Naive B cell (primary cell): ENCODE measurements around the gene TCEAL1. TPM values are rescaled to one million over a fixed set of nuclear protein-coding genes. Genes with fewer than 3 reads are reported as not detected.

Source experiments
- ATAC-seq, 2 donors: fragments of 150-1000 bp; cut with Tn5 transposase; 2 replicates each; pipeline ENCODE4 v1.10.0; 2021; ENCODE audit warnings: low read depth in 2 of 2, mild to moderate bottlenecking in 2 of 2, moderate library complexity in 2 of 2
- DNase-seq: peaks from one replicate; pipeline ENCODE4 v3.0.0; 2022
- H3K27ac Mint-ChIP-seq, 6 donors: one replicate each; pipeline ENCODE4 v1.8.0; 2020 to 2022; ENCODE audit warnings: mild to moderate bottlenecking in 6 of 6, mixed read lengths in 6 of 6, moderate library complexity in 5 of 6, inconsistent platforms in 2 of 6
- H3K27me3 Mint-ChIP-seq, 3 donors: one replicate each; pipeline ENCODE4 v1.8.0; 2021 to 2022; ENCODE audit warnings: mixed read lengths in 3 of 3, mild to moderate bottlenecking in 1 of 3
- H3K36me3 Mint-ChIP-seq, 2 donors: one replicate each; pipeline ENCODE4 v1.8.0; 2020 to 2022; ENCODE audit warnings: mixed read lengths in 2 of 2, inconsistent platforms in 1 of 2, mild to moderate bottlenecking in 1 of 2
- H3K4me1 Mint-ChIP-seq, 3 donors: one replicate each; pipeline ENCODE4 v1.8.0; 2020 to 2022; ENCODE audit warnings: mixed read lengths in 3 of 3, inconsistent platforms in 1 of 3, mild to moderate bottlenecking in 1 of 3, moderate library complexity in 1 of 3
- H3K4me3 Mint-ChIP-seq, 8 donors: one replicate each; pipeline ENCODE4 v1.8.0; 2020 to 2022; ENCODE audit warnings: mild to moderate bottlenecking in 8 of 8, mixed read lengths in 8 of 8, moderate library complexity in 8 of 8, inconsistent platforms in 2 of 8
- H3K9me3 Mint-ChIP-seq, 7 donors: one replicate each; pipeline ENCODE4 v1.8.0; 2020 to 2022; ENCODE audit warnings: mixed read lengths in 7 of 7, mild to moderate bottlenecking in 5 of 7, inconsistent platforms in 2 of 7, moderate library complexity in 1 of 7
- polyA plus RNA-seq, 6 donors: library from polyadenylated mRNA; unstranded; fragments of 300-500 nt; fragmentation: Illumina TruSeq; gene quantifications; one replicate each; pipeline ENCODE4 v1.2.3, GENCODE V29; 2021; ENCODE audit warnings: low read depth in 6 of 6

Gene TCEAL1
- polyA plus RNA-seq, 6 donors from 2014 or later, result 23.2 to 74.4 (median 26.0) TPM

DNA sequence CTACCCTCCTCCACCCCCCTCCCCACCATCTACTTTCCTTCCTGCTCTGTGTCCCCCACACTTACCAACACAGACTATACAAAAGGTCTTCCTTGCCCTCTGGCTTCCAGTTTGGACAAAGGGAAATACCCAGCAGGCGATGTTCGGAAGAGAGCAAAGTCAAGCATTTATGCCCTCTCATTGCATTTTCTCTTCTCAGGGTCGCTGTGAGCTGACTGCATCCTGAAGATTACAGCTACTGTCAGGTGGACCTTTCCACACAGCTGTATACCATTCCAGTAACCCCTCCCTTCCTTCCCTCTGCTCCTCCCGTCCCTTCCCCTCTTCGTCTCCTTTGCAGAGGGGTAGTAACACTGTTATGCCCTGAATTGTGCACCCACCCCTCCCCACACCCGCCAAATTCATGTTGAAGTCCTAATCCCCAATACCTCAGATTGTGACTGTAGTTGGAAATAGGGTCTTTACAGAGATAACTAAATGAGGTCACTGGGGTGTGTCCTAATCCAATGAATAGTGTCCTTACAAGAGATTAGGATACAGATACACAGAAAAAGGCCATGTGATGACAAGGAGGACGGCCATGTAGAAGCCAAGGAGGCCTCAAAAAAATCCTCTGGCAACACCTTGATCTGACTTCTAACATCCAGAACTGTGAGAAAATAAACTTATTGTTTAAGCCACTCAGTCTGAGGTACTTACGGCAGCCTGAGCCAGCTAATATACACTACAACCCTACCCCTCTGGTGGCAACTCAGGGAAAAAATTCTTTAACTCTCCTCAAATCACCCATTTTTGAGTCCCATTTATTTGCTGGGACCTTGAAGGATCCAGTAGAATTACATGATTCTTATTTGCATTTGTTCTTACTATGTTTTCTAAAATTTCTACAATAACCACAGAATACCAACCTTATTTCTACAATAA lies 46.0 kb downstream of the TCEAL1 start:
- H3K27me3 Mint-ChIP-seq, result no peaks in the 10 kb centered on the region
- no peak overlapping the region for H3K4me3 Mint-ChIP-seq
- ATAC-seq, result no peak
- DNase-seq, result no peak
- H3K4me1 Mint-ChIP-seq, result peaks cover 0 to 13% (median 3%) of the 10 kb centered on the region in 3 donors
- peaks cover 7 to 18% of the 10 kb centered on the region in 2 donors for H3K36me3 Mint-ChIP-seq
- H3K27ac Mint-ChIP-seq, result peak overlapping the region in 1 of 6 donors; percentile 17
- no peaks in the 10 kb centered on the region for H3K9me3 Mint-ChIP-seq

DNA sequence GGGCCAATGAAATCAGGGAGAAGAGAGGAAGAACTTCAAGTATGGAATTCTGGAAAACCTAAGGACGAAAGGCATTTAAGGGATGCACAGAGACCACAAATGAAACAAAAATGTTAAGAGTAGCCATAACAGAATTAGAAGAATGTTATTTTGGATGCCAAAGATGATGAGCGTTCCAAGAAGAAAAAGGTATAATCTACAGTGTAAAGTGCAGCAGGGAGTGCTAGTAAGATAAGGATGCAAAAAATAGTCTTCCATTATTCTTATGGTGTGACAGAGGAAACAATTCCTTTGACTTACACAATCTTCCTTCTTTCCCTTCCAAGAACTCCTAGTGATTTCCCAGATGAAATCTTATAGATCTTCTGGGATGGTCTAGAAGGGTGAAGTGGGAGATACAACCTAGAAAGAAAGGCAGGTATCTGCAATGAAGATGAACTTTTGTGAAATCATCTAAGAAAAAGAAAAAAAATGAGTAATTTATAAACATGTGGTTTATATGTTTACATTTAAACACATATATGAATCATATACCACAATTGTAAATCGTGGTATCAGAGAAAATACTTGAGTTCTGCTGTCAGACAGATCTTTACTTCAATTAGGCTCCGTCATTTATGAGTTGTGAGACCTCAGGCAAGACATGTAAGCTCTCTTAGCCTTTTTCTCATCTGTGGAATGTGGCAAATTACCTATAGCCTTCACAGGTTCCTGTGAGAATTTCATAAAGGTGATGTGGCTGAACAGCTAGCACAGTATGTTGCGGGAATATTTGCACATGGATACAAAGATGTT lies 49.6 kb downstream of the TCEAL1 start:
- ATAC-seq (no peak), DNase-seq (no peak)
- H3K9me3 Mint-ChIP-seq, result no peaks in the 10 kb centered on the region
- H3K27ac Mint-ChIP-seq, result peak overlapping the region in 1 of 6 donors; percentile 41
- H3K4me1 Mint-ChIP-seq, result peaks cover 0 to 13% (median 3%) of the 10 kb centered on the region in 3 donors
- H3K4me3 Mint-ChIP-seq, result no peak overlapping the region
- H3K36me3 Mint-ChIP-seq, result peaks cover 8 to 18% of the 10 kb centered on the region in 2 donors
- no peaks in the 10 kb centered on the region for H3K27me3 Mint-ChIP-seq

Other genes starting within 250 kb of the TCEAL1 start
- not detected for gene RAB40A, start 109.5 kb upstream of the TCEAL1 start, polyA plus RNA-seq
- gene TCEAL4, start 43.5 kb upstream of the TCEAL1 start, polyA plus RNA-seq, result 10 to 100 TPM; 12.0 to 23.0 (median 16.0) TPM
- 1 to 10 TPM; 3.5 to 8.0 (median 5.3) TPM for gene TCEAL3, start 21.0 kb upstream of the TCEAL1 start, polyA plus RNA-seq
- gene MORF4L2, start 57.7 kb downstream of the TCEAL1 start, polyA plus RNA-seq, result 10 to 100 TPM; 56.4 to 82.9 (median 73.1) TPM
- under 1 TPM in 2 of 6 donors, not detected in 4; 0.58 to 1.00 TPM for gene TMEM31, start 81.9 kb downstream of the TCEAL1 start, polyA plus RNA-seq
- not detected for gene PLP1, start 147.9 kb downstream of the TCEAL1 start, polyA plus RNA-seq
- gene RAB9B, start 203.3 kb downstream of the TCEAL1 start, polyA plus RNA-seq, result under 1 TPM; 0.10 to 0.73 (median 0.22) TPM